GM12801 (cell line): ENCODE measurements around the gene PTH1R.

Experiments used
- TF ChIP-seq, protein P1 (sequence below): IDR thresholded peaks from one replicate; pipeline ENCODE4 v1.5.1; 2011; ENCODE audit warnings: control low read depth; ENCODE audit not compliant: insufficient read length; ENCODE audit errors: extremely low read depth

Gene PTH1R

GRCh38 chr3:46932455-46933225, 55.1 kb downstream of the PTH1R start:
- TF ChIP-seq, protein P1, sequence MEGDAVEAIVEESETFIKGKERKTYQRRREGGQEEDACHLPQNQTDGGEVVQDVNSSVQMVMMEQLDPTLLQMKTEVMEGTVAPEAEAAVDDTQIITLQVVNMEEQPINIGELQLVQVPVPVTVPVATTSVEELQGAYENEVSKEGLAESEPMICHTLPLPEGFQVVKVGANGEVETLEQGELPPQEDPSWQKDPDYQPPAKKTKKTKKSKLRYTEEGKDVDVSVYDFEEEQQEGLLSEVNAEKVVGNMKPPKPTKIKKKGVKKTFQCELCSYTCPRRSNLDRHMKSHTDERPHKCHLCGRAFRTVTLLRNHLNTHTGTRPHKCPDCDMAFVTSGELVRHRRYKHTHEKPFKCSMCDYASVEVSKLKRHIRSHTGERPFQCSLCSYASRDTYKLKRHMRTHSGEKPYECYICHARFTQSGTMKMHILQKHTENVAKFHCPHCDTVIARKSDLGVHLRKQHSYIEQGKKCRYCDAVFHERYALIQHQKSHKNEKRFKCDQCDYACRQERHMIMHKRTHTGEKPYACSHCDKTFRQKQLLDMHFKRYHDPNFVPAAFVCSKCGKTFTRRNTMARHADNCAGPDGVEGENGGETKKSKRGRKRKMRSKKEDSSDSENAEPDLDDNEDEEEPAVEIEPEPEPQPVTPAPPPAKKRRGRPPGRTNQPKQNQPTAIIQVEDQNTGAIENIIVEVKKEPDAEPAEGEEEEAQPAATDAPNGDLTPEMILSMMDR = no peak

DNA sequence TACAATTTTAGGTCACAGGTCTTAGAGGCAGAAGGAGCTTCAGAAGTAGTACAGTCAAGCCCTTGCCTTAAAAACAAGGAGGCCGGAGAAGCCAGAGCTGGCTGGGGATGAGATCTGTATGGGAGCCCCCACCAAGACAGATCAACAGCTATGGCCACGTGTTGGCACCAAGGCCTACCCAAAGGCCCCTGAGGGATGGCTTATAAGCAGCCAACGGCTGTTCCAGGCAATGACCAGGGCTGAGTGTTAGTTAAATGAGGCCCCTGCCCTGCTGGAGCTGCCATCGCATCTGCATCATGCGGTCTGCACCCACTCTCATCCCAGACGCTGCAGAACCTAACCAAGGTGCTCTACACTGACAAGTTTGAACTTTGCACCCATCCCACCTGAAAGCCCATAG, 55.7 kb downstream of the PTH1R start:
- TF ChIP-seq, protein P1 = no peak

- TF ChIP-seq, protein P1 = no peak
Observed at GRCh38 chr3:46934072-46934471, 56.6 kb downstream of the PTH1R start.

DNA sequence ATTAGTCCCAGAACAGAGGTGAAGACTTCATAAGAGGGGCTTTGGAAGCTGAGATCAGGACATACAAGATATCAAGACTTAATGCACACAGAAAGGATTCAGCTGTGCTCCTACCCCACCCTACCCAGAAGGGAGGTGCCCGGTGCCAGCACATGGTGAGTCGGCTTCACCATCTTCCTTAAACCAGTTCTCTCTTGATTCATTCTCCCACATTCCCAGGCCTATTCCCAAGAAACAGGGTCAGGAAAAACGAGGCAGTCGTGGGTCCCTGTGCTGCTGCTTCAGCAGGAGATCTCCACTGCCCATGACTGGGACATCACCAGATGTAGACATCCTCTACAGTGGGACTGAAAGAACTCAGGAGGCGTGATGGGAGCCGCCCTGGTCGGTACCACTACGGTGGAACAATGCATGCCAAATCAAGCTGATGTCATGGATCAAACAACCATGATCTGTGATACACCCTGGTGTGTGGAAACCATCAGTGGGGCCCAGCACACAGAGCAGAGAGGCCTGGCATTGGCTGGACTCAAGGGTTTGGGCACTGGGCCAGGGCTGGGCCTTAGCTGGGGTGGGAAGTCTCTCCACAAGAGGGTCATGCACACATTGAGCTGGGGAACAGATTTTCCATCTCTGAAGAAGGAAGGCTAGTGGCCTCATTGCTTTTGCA, 57.1 kb downstream of the PTH1R start:
- TF ChIP-seq, protein P1 = no peak

GRCh38 chr3:46935168-46935858, 57.8 kb downstream of the PTH1R start:
- TF ChIP-seq, protein P1 = no peak

DNA sequence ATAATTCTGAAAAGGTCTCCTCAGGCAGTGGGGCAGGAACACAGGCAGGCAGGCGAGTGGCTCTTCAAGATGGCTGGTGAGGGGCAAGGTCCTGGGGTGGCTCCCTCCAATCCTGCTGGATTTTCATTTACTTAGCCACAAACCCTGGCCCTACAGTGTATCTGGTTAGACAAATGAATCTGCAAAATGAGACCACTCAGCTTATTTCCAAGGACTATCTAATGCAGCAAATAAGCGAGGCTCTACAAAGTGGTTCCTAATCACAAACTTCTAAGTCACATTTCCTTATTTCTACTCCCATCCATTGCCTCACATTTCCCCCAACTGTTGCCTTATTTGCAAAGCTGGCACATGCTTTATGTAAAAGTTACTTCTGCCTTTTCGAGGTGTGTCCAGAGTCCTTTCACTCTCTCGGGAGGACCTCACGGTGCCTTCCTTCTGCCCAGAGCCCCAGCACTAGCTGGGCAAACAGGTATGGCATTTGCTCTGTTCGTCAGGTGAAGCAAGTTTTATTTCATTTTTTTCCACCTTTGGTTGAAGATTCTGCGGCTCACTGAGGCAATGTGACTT, 58.6 kb downstream of the PTH1R start:
- TF ChIP-seq, protein P1 = no peak

DNA sequence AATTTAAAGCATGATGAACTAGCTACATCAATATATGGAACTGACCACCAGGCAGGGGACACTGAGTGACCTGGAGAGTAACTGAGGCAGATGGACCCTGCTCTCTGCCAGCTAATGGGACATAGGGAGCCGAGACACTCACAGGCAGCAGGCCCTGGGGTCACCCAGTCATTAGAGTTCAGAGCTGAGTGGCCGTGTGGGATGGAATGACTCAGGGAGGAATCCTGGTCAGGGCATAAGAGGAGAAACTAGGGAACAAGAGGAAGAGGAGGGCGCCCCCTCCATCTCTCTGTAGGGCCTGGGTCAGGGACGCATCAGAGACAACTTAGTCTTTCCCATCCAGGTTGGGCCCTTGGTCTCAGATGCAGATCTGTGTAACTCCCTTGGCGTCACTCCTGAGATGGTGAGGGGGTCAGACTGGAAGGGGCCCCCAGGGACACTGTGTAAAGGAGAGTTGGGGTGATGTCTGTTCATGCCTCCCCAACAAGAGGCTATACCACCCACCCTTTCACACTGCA, 59.3 kb downstream of the PTH1R start:
- TF ChIP-seq, protein P1 = no peak
